H1 (cell line): ENCODE data around the gene ITGB1BP1. TPM values are rescaled to one million over a fixed set of nuclear protein-coding genes. Genes with fewer than 3 reads are reported as not detected.

ENCODE experiments used
- CTCF ChIA-PET: fragments of 300-600 bp; sonication (Branson Sonifier 250); formaldehyde crosslinking; loops from one replicate; lab custom pipeline; 2021; ENCODE audit not compliant: partially characterized antibody; lab: Charles Lee
- POLR2A ChIA-PET: fragments of 300-600 bp; sonication (Branson Sonifier 250); formaldehyde crosslinking; loops from one replicate; lab custom pipeline; 2021; ENCODE audit warnings: inconsistent platforms; ENCODE audit not compliant: partially characterized antibody; lab: Charles Lee
- DNase-seq, 2 experiments: peaks; one replicate each; pipeline versions ENCODE4 v3.0.0 to v3.0.0-alpha.2; 2010 to 2022; ENCODE audit warnings: low spot score in 2 of 2, low read depth in 1 of 2, mixed read lengths in 1 of 2
- FAIRE-seq: peaks from 2 replicates; lab custom pipeline; 2011; peaks lifted over from hg19 to GRCh38; lab: Jason Lieb, UNC
- H2AFZ ChIP-seq: 2 replicates; pipeline ENCODE4 v1.8.1; 2012; ENCODE audit warnings: low read length, inconsistent platforms
- H2AK5ac ChIP-seq: 2 replicates; pipeline ENCODE4 v1.6.1; 2013; ENCODE audit warnings: low read depth, low read length
- H2BK120ac ChIP-seq: replicated peaks from 2 replicates; pipeline ENCODE3; 2013; ENCODE audit warnings: low read depth, low read length, inconsistent platforms
- H2BK12ac ChIP-seq: 2 replicates; pipeline ENCODE4 v1.6.1; 2013; ENCODE audit warnings: low read depth, low read length
- H2BK15ac ChIP-seq: 2 replicates; pipeline ENCODE4 v1.6.1; 2013; ENCODE audit warnings: low read length
- H2BK20ac ChIP-seq: 2 replicates; pipeline ENCODE4 v1.6.1; 2013; ENCODE audit warnings: low read length
- H2BK5ac ChIP-seq: 2 replicates; pipeline ENCODE4 v1.6.1; 2013; ENCODE audit warnings: low read depth, low read length
- H3K14ac ChIP-seq: 2 replicates; pipeline ENCODE4 v1.6.1; 2013; ENCODE audit warnings: inconsistent platforms; ENCODE audit not compliant: insufficient read length
- H3K18ac ChIP-seq: 2 replicates; pipeline ENCODE4 v1.6.1; 2013; ENCODE audit warnings: low read length; ENCODE audit errors: extremely low read depth
- H3K23ac ChIP-seq: 2 replicates; pipeline ENCODE4 v1.6.1; 2013; ENCODE audit warnings: inconsistent platforms; ENCODE audit not compliant: insufficient read length
- H3K23me2 ChIP-seq: 2 replicates; pipeline ENCODE4 v1.6.1; 2013; ENCODE audit warnings: low read depth, low read length
- H3K27ac ChIP-seq: 2 replicates; pipeline ENCODE4 v1.6.1; 2011; ENCODE audit warnings: low read depth, low read length, inconsistent platforms
- H3K27me3 ChIP-seq, 4 experiments: replicated peaks in 1 of 4; 1 replicate in 1 of 4; 2 replicates in 3 of 4; pipeline versions ENCODE4 v1.6.1 to v1.8.1; 2011 to 2013; ENCODE audit warnings: low read length in 3 of 4, mild to moderate bottlenecking in 3 of 4, inconsistent platforms in 2 of 4, mixed read lengths in 2 of 4, moderate library complexity in 1 of 4; ENCODE audit not compliant: control insufficient read depth in 3 of 4, insufficient read depth in 3 of 4; ENCODE audit errors: extremely low read depth in 1 of 4
- H3K36me3 ChIP-seq, 4 experiments: 2 replicates each; pipeline versions ENCODE4 v1.6.1 to v1.8.1; 2011 to 2013; ENCODE audit warnings: mild to moderate bottlenecking in 4 of 4, low read length in 3 of 4, moderate library complexity in 2 of 4, control low read depth in 1 of 4, inconsistent platforms in 1 of 4; ENCODE audit not compliant: insufficient read depth in 4 of 4, control insufficient read depth in 2 of 4
- H3K4ac ChIP-seq: replicated peaks from 2 replicates; pipeline ENCODE3; 2013; ENCODE audit warnings: low read length, low read depth, mixed read lengths, inconsistent platforms; ENCODE audit not compliant: insufficient read length
- H3K4me1 ChIP-seq, 4 experiments: replicated peaks in 1 of 4; 1 replicate in 1 of 4; 2 replicates in 3 of 4; pipeline versions ENCODE4 v1.6.1 to v1.8.1; 2011 to 2013; ENCODE audit warnings: low read length in 3 of 4, inconsistent platforms in 2 of 4, mixed read lengths in 1 of 4; ENCODE audit not compliant: insufficient read depth in 4 of 4, control insufficient read depth in 3 of 4
- H3K4me2 ChIP-seq, 2 experiments: 2 replicates each; pipeline versions ENCODE4 v1.6.1 to v1.8.1; 2011 to 2013; ENCODE audit warnings: low read depth in 2 of 2, low read length in 2 of 2, control low read depth in 1 of 2, inconsistent platforms in 1 of 2, mild to moderate bottlenecking in 1 of 2; ENCODE audit not compliant: insufficient read depth in 1 of 2
- H3K4me3 ChIP-seq, 4 experiments: fragments of 200-600, 300-600 bp in 1 of 4; sonication (generic), shearing (Covaris generic), sonication (Bioruptor Twin) in 1 of 4; 2 replicates each; pipeline versions ENCODE4 v1.5.1 to v1.8.1; 2011 to 2016; ENCODE audit warnings: low read length in 4 of 4, low read depth in 3 of 4, control low read depth in 2 of 4, inconsistent platforms in 2 of 4, mild to moderate bottlenecking in 2 of 4, mixed read lengths in 1 of 4, moderate library complexity in 1 of 4; ENCODE audit not compliant: insufficient read depth in 2 of 4; ENCODE audit errors: extremely low read depth in 1 of 4
- H3K56ac ChIP-seq: replicated peaks from 2 replicates; pipeline ENCODE3; 2013; ENCODE audit warnings: low read depth, mild to moderate bottlenecking, mixed read lengths, low read length, inconsistent platforms; ENCODE audit not compliant: insufficient read length
- H3K79me1 ChIP-seq: 2 replicates; pipeline ENCODE4 v1.6.1; 2013; ENCODE audit warnings: low read depth, low read length, control low read depth
- H3K79me2 ChIP-seq, 2 experiments: 2 replicates each; pipeline versions ENCODE4 v1.6.1 to v1.8.1; 2012 to 2013; ENCODE audit warnings: low read length in 2 of 2, mild to moderate bottlenecking in 2 of 2, inconsistent platforms in 1 of 2; ENCODE audit not compliant: insufficient read depth in 2 of 2, control insufficient read depth in 1 of 2
- H3K9ac ChIP-seq, 4 experiments: replicated peaks in 1 of 4; 1 replicate in 1 of 4; 2 replicates in 3 of 4; pipeline versions ENCODE4 v1.6.1 to v1.8.1; 2011 to 2013; ENCODE audit warnings: low read depth in 3 of 4, low read length in 3 of 4, control low read depth in 2 of 4, mild to moderate bottlenecking in 2 of 4, moderate library complexity in 2 of 4, inconsistent platforms in 1 of 4; ENCODE audit errors: extremely low read depth in 1 of 4
- H3K9me3 ChIP-seq, 2 experiments: 2 replicates each; pipeline versions ENCODE4 v1.6.1 to v1.8.1; 2012 to 2013; ENCODE audit warnings: mild to moderate bottlenecking in 2 of 2, moderate library complexity in 2 of 2, control low read depth in 1 of 2, inconsistent platforms in 1 of 2, low read depth in 1 of 2, low read length in 1 of 2, mixed read lengths in 1 of 2; ENCODE audit not compliant: insufficient read depth in 2 of 2
- H4K20me1 ChIP-seq, 2 experiments: replicated peaks in 1 of 2; 2 replicates each; pipeline versions ENCODE3 to v1.8.1; 2011 to 2013; ENCODE audit warnings: inconsistent platforms in 2 of 2, low read length in 2 of 2, mild to moderate bottlenecking in 1 of 2; ENCODE audit not compliant: insufficient read depth in 2 of 2, control insufficient read depth in 1 of 2
- H4K5ac ChIP-seq: 2 replicates; pipeline ENCODE4 v1.6.1; 2013; ENCODE audit warnings: low read length, low read depth, mixed read lengths, inconsistent platforms; ENCODE audit not compliant: insufficient read length
- H4K8ac ChIP-seq: 2 replicates; pipeline ENCODE4 v1.8.0; 2013; ENCODE audit warnings: mild to moderate bottlenecking, moderate library complexity, low read length, inconsistent platforms; ENCODE audit not compliant: insufficient read depth; ENCODE audit errors: extremely low read depth
- H4K91ac ChIP-seq: replicated peaks from 2 replicates; pipeline ENCODE3; 2013; ENCODE audit warnings: low read length, mixed read lengths, inconsistent platforms; ENCODE audit not compliant: insufficient read length
- KDM5A ChIP-seq: fragments of 200-600 bp; IDR thresholded peaks from 2 replicates; pipeline ENCODE4 v1.7.1; 2012; ENCODE audit warnings: mild to moderate bottlenecking, low read length, inconsistent platforms, mixed read lengths
- SRF ChIP-seq: IDR thresholded peaks from 2 replicates; pipeline ENCODE4 v1.6.1; 2011; ENCODE audit warnings: mild to moderate bottlenecking, low read depth, low read length, moderate library complexity
- TCF12 ChIP-seq: IDR thresholded peaks from 2 replicates; pipeline ENCODE4 v1.6.1; 2011; ENCODE audit warnings: low read depth, mild to moderate bottlenecking, low read length
- WGBS, 2 experiments: shearing (Covaris generic) in 1 of 2; methylation state at CpG; one replicate each; pipeline versions ENCODE4 v1.1.6 to v1.1.7; 2013 to 2015; ENCODE audit warnings: low lambda C conversion rate in 2 of 2, mixed read lengths in 2 of 2, inconsistent platforms in 1 of 2, low coverage in 1 of 2, missing lambda C conversion rate in 1 of 2; ENCODE audit not compliant: insufficient replicate concordance in 2 of 2, insufficient coverage in 1 of 2, insufficient read length in 1 of 2; ENCODE audit errors: extremely low coverage in 1 of 2, missing lambda C conversion rate in 1 of 2; 5-methylcytosine and 5-hydroxymethylcytosine counted together
- polyA plus RNA-seq, 7 experiments: library from polyadenylated mRNA; depleted of rRNA in 3 of 7; stranded (reverse) in 5 of 7; unstranded in 2 of 7; fragments of >200 nt in 5 of 7; fragments of 200-250 nt in 2 of 7; gene quantifications; 1 replicate in 5 of 7; 2 replicates in 1 of 7; 4 replicates in 1 of 7; pipeline versions ENCODE4 v1.2.1 to v1.2.3, GENCODE V29; 2011 to 2013; ENCODE audit warnings: missing spikeins in 2 of 7, mixed read lengths in 2 of 7
- total RNA-seq: library from RNA; stranded (reverse); fragmentation: NEBNext Ultra II Directional; extraction: Animal tissue kit (Norgen Biotek cat#: 25700); gene quantifications from 2 replicates; pipeline ENCODE4 v1.2.1, GENCODE V29; 2021

The ITGB1BP1 gene
- total and polyA plus RNA-seq, 2 of the 8 experiments (the other 6 are each of a cell fraction or from before 2014, with no cell fraction given), result 16.1 to 45.4 TPM

DNA sequence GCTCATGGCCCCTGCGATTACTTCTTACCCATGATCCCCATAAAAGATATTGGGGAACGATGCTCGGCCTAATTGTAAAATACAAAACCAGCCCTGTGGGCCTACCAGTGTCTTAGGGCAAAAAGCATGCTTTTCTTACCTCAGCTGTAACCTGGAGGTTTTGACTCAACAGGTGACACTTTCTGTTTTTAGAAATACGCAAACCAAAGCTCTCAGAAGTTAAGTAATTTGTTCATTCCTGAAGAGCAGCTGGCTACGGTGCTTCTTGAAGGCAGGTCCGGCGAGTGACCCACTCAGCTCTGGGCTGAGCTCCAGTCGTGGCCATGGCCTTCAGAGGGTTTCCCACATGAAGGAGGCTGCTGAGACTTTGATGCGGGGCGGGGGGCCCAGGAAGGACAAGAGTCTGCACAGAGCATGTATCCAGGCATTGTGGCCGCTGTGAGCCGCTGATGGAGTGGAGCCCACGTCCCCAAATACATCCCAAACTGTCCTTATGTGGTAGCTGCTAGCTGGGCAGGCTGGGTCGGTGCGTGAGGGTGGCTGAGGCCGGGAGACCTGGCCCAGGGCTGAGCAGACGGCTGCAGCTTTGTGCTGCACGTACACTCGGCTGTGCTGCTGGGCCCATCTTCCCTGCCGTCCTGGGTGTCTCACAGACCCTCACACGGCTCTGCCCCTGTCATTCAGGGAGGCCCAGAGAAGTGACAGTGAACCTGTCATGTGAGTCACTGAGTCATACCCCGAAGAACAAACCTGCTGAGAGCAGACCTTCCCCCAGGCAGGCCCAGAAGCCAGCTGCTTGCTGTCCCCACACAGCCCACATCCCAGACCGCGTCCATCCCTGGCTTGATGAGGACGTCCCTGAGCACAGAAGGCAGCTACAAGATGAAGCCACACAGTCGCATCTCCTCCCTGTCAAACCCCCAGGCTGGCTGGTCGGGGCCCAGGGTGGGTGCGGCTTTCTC lies 34.1 kb downstream of the ITGB1BP1 start:
- Histone ChIP-seq H4K5ac (no peak overlapping the region), H3K79me2 (no peaks in the 10 kb centered on the region), H4K91ac (no peak overlapping the region), H3K23ac (no peak overlapping the region), H3K27ac (no peak overlapping the region), H3K9me3 (no peaks in the 10 kb centered on the region), H2AFZ (no peak overlapping the region), H3K27me3 (no peaks in the 10 kb centered on the region), H3K4me1 (peaks cover 4 to 7% (median 6%) of the 10 kb centered on the region in 4 experiments; a peak in 6 of 7 replicates), H4K8ac (no peak overlapping the region), H3K36me3 (peaks cover 0 to 8% (median 2%) of the 10 kb centered on the region in 4 experiments; a peak in 4 of 8 replicates), H2BK120ac (no peak overlapping the region), H2AK5ac (no peak overlapping the region), H4K20me1 (peaks cover 4% of the 10 kb centered on the region in 2 experiments), H2BK15ac (no peak overlapping the region), H3K23me2 (no peaks in the 10 kb centered on the region), H3K4me2 (no peak overlapping the region), H3K18ac (no peak overlapping the region), H3K4me3 (no peak overlapping the region), H3K4ac (no peak overlapping the region), H2BK5ac (no peak overlapping the region), H3K79me1 (no peaks in the 10 kb centered on the region), H2BK20ac (no peak overlapping the region), H2BK12ac (no peak overlapping the region), H3K14ac (no peak overlapping the region), H3K56ac (no peak overlapping the region), H3K9ac (no peak overlapping the region)
- POLR2A ChIA-PET, result interaction anchor here (1.2 kb wide), 1 partner anchor 21 kb away, joined by 3 read pairs; no protein-coding TSS in a partner anchor
- no peak for TF ChIP-seq KDM5A
- no peak for TF ChIP-seq TCF12
- TF ChIP-seq SRF, result no peak
- CTCF ChIA-PET, result interaction anchor here (1.4 to 3.2 kb wide), 3 partner anchors 12 to 246 kb away, joined by 3 to 11 read pairs (median 9); no protein-coding TSS in a partner anchor
- DNase-seq (no peak), FAIRE-seq (no peak)
- 91% methylated on average over 27 of the region's 28 CpGs; no CpG with 5 or more reads in 1 of the 2 experiments for WGBS, 2 experiments
